HepG2 (cell line): ENCODE measurements around the gene FABP2. TPM values are rescaled to one million over a fixed set of nuclear protein-coding genes. Genes with fewer than 3 reads are reported as not detected.

ENCODE experiments used
- CHCHD3 ChIP-seq: sonication (generic); formaldehyde crosslinking; IDR thresholded peaks from 2 replicates; pipeline ENCODE4 v1.8.0; 2022; ENCODE audit warnings: mild to moderate bottlenecking, missing genetic modification reagents, moderate library complexity
- DNMT3B ChIP-seq: conservative IDR thresholded peaks from 2 replicates; pipeline ENCODE4 v1.6.1; 2016; ENCODE audit warnings: missing biosample characterization, control low read depth
- KDM2A ChIP-seq: sonication (generic); formaldehyde crosslinking; IDR thresholded peaks from 2 replicates; pipeline ENCODE4 v1.4.0; 2020; ENCODE audit warnings: low read depth, missing genetic modification reagents, borderline replicate concordance
- MTF2 ChIP-seq: sonication (generic); formaldehyde crosslinking; IDR thresholded peaks from 2 replicates; pipeline ENCODE4 v1.5.0; 2020; ENCODE audit warnings: missing genetic modification reagents, borderline replicate concordance
- NCOA2 ChIP-seq: sonication (generic); formaldehyde crosslinking; IDR thresholded peaks from 2 replicates; pipeline ENCODE4 v1.8.0; 2022; ENCODE audit warnings: inconsistent platforms
- PCBP2 ChIP-seq: fragments of 200-400 bp; formaldehyde crosslinking; optimal IDR thresholded peaks from 2 replicates; pipeline ENCODE3; 2018; ENCODE audit warnings: low read length, low read depth; ENCODE audit not compliant: poor library complexity, severe bottlenecking
- SP1 ChIP-seq, 2 experiments: fragments of 450-650 bp in 1 of 2; sonication (generic) in 1 of 2; formaldehyde crosslinking in 1 of 2; IDR thresholded peaks; 2 replicates each; pipeline versions ENCODE4 v1.4.0 to v1.6.1; 2016 to 2020; ENCODE audit warnings: missing genetic modification reagents in 1 of 2
- TCF12 ChIP-seq, 2 experiments: fragments of 450-650 bp in 1 of 2; sonication (generic) in 1 of 2; formaldehyde crosslinking in 1 of 2; IDR thresholded peaks; 2 replicates each; pipeline versions ENCODE4 v1.6.1 to v1.8.0; 2017 to 2022; ENCODE audit warnings: antibody characterized with exemption in 1 of 2, mild to moderate bottlenecking in 1 of 2, missing genetic modification reagents in 1 of 2, moderate library complexity in 1 of 2
- ZNF12 ChIP-seq: sonication (generic); formaldehyde crosslinking; IDR thresholded peaks from 2 replicates; pipeline ENCODE4 v1.5.0; 2020; ENCODE audit warnings: missing genetic modification reagents
- ZNF431 ChIP-seq: sonication (generic); formaldehyde crosslinking; IDR thresholded peaks from 2 replicates; pipeline ENCODE4 v1.9.0; 2022; ENCODE audit warnings: missing genetic modification reagents, low read depth, mild to moderate bottlenecking, borderline replicate concordance
- ZNF574 ChIP-seq: sonication (generic); formaldehyde crosslinking; IDR thresholded peaks from 2 replicates; pipeline ENCODE4 v1.4.0; 2020; ENCODE audit warnings: missing genetic modification reagents
- ZNF678 ChIP-seq: sonication (generic); formaldehyde crosslinking; IDR thresholded peaks from 2 replicates; pipeline ENCODE4 v1.4.0; 2020; ENCODE audit warnings: mild to moderate bottlenecking, missing genetic modification reagents
- polyA plus RNA-seq, 8 experiments: library from polyadenylated mRNA; depleted of rRNA in 3 of 8; stranded (reverse) in 7 of 8; unstranded in 1 of 8; fragments of >200 nt; fragmentation: Illumina TruSeq in 4 of 8; extraction: Trizol in 4 of 8; gene quantifications; 2 replicates each; pipeline versions ENCODE4 v1.2.1 to v1.2.3, GENCODE V29; 2011 to 2016; ENCODE audit warnings: low read depth in 4 of 8, missing spikeins in 1 of 8, mixed read lengths in 1 of 8; ENCODE audit not compliant: insufficient read depth in 1 of 8
- total RNA-seq, 5 experiments: library from RNA; depleted of rRNA; stranded (reverse); fragments of >200 nt; fragmentation: Illumina TruSeq; extraction: Trizol; gene quantifications; 2 replicates each; pipeline ENCODE4 v1.2.3, GENCODE V29; 2016; ENCODE audit warnings: low read depth in 1 of 5
- TF ChIP-seq, protein P1 (sequence below): sonication (generic); formaldehyde crosslinking; IDR thresholded peaks from 2 replicates; pipeline ENCODE4 v1.8.1; 2023; ENCODE audit warnings: mild to moderate bottlenecking, missing genetic modification reagents
- TF ChIP-seq, protein P2 (sequence below): sonication (generic); formaldehyde crosslinking; IDR thresholded peaks from 2 replicates; pipeline ENCODE4 v1.5.1; 2020; ENCODE audit warnings: missing genetic modification reagents, mild to moderate bottlenecking, borderline replicate concordance
- TF ChIP-seq, protein P3 (sequence below): sonication (generic); formaldehyde crosslinking; IDR thresholded peaks from 2 replicates; pipeline ENCODE4 v1.4.0; 2020; ENCODE audit warnings: mild to moderate bottlenecking, missing genetic modification reagents
- TF ChIP-seq, protein P4 (sequence below), 2 experiments: sonication (generic) in 1 of 2; formaldehyde crosslinking in 1 of 2; IDR thresholded peaks; 2 replicates each; pipeline versions ENCODE4 v1.4.0 to v1.6.1; 2018 to 2020; ENCODE audit warnings: missing genetic modification reagents in 2 of 2, borderline replicate concordance in 1 of 2, low read depth in 1 of 2, mild to moderate bottlenecking in 1 of 2, missing biosample characterization in 1 of 2

The FABP2 gene
- total and polyA plus RNA-seq, 2 of the 13 experiments (the other 11 are each of a cell fraction or from before 2014, with no cell fraction given), result 0.78 to 1.2 TPM

DNA sequence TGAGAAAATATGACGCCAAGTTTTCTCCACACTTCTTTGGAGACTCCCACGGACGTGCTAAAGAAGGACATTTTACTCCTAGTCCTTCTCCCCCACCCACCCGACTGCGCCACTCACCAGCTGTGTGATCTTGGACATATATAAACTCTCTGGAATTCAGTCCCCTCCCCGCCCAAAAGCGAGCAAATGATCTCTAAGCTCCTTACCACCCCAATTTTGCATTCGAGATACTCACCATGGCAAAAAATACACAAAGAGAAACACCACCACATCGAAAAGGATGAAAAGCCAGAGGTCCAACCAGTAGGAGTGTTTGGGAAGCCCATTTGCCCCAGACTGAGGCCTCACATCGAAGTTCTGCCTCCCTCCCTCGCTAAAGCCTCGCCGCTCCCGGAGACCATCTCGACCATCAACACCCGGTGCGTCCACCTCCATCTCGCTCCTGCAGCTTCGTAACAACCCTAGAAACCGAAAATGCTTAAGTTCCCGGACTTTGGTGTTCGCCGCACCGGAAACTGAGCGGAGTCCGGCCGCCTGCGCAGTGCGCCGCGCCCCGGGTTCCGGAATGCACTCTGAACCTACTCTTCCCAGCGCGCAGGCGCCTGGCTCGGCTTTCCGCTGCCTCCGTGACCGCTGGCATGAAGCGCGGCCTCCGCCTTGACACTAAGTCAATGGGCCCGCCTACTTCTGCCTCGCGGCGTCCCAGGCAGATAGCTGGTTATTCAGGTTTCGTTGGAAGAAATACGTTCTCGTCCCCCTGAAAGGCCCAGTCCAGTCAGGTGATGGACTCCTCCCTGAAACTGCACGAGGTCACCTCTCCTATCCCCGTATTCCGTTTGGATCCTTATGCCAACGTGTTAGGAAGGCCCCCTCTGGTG lies 21.6 kb downstream of the FABP2 start (continued):
- TF ChIP-seq, protein P1, sequence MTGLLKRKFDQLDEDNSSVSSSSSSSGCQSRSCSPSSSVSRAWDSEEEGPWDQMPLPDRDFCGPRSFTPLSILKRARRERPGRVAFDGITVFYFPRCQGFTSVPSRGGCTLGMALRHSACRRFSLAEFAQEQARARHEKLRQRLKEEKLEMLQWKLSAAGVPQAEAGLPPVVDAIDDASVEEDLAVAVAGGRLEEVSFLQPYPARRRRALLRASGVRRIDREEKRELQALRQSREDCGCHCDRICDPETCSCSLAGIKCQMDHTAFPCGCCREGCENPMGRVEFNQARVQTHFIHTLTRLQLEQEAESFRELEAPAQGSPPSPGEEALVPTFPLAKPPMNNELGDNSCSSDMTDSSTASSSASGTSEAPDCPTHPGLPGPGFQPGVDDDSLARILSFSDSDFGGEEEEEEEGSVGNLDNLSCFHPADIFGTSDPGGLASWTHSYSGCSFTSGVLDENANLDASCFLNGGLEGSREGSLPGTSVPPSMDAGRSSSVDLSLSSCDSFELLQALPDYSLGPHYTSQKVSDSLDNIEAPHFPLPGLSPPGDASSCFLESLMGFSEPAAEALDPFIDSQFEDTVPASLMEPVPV, result peak; percentile 90
- TF ChIP-seq KDM2A (CRISPR knock-in tag) (peak; percentile 87), DNMT3B (CRISPR knock-in tag) (0 out of 2 replicates have a peak, but pooled peaks have one; percentile 25), ZNF12 (CRISPR knock-in tag) (peak; percentile 49; the same call in 1 of the 2 replicates), ZNF678 (peak; percentile 52; the same call in 1 of the 2 replicates), ZNF574 (peak; percentile 81), SP1 (IDR thresholded peaks at IDR 0.05) (no peak), SP1 (CRISPR knock-in tag; IDR thresholded peaks at IDR 0.05) (peak; percentile 56), CHCHD3 (CRISPR knock-in tag) (no peak), ZNF431 (peak; percentile 91; the same call in 1 of the 2 replicates), MTF2 (no peak; the same call in 1 of the 2 replicates), TCF12 (IDR thresholded peaks at IDR 0.05) (no peak), TCF12 (CRISPR knock-in tag; IDR thresholded peaks at IDR 0.05) (no peak), PCBP2 (no peak), NCOA2 (CRISPR knock-in tag) (peak; percentile 36; the same call in 1 of the 2 replicates)
- TF ChIP-seq, protein P2, sequence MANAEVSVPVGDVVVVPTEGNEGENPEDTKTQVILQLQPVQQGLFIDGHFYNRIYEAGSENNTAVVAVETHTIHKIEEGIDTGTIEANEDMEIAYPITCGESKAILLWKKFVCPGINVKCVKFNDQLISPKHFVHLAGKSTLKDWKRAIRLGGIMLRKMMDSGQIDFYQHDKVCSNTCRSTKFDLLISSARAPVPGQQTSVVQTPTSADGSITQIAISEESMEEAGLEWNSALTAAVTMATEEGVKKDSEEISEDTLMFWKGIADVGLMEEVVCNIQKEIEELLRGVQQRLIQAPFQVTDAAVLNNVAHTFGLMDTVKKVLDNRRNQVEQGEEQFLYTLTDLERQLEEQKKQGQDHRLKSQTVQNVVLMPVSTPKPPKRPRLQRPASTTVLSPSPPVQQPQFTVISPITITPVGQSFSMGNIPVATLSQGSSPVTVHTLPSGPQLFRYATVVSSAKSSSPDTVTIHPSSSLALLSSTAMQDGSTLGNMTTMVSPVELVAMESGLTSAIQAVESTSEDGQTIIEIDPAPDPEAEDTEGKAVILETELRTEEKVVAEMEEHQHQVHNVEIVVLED (CRISPR knock-in tag), result peak; percentile 77
- TF ChIP-seq, protein P3, sequence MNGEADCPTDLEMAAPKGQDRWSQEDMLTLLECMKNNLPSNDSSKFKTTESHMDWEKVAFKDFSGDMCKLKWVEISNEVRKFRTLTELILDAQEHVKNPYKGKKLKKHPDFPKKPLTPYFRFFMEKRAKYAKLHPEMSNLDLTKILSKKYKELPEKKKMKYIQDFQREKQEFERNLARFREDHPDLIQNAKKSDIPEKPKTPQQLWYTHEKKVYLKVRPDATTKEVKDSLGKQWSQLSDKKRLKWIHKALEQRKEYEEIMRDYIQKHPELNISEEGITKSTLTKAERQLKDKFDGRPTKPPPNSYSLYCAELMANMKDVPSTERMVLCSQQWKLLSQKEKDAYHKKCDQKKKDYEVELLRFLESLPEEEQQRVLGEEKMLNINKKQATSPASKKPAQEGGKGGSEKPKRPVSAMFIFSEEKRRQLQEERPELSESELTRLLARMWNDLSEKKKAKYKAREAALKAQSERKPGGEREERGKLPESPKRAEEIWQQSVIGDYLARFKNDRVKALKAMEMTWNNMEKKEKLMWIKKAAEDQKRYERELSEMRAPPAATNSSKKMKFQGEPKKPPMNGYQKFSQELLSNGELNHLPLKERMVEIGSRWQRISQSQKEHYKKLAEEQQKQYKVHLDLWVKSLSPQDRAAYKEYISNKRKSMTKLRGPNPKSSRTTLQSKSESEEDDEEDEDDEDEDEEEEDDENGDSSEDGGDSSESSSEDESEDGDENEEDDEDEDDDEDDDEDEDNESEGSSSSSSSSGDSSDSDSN (CRISPR knock-in tag), result peak; percentile 84
- TF ChIP-seq, protein P4, sequence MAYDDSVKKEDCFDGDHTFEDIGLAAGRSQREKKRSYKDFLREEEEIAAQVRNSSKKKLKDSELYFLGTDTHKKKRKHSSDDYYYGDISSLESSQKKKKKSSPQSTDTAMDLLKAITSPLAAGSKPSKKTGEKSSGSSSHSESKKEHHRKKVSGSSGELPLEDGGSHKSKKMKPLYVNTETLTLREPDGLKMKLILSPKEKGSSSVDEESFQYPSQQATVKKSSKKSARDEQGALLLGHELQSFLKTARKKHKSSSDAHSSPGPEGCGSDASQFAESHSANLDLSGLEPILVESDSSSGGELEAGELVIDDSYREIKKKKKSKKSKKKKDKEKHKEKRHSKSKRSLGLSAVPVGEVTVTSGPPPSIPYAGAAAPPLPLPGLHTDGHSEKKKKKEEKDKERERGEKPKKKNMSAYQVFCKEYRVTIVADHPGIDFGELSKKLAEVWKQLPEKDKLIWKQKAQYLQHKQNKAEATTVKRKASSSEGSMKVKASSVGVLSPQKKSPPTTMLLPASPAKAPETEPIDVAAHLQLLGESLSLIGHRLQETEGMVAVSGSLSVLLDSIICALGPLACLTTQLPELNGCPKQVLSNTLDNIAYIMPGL (CRISPR knock-in tag; IDR thresholded peaks at IDR 0.05; ENCODE audit: borderline replicate concordance in 1 of 2, low read depth in 1 of 2), result peak; percentile 56 to 88; a peak in 3 of 4 replicates
